Measurements from ENCODE around the gene POLN.

POLN gene

GRCh38 chr4:2059726-2060602 is 182.0 kb downstream of the POLN start:
- DNase-seq (ENCODE audit: low read depth in 2 of 2), result no peak

GRCh38 chr4:2059046-2059725 is 182.7 kb downstream of the POLN start, which contains the start of gene NAT8L:
Gene NAT8L, plus strand, starts transcription at chr4:2059327. Its CDS starts 185 bp downstream, at chr4:2059512.
- no peak for DNase-seq (ENCODE audit: low read depth in 2 of 2)

GRCh38 chr4:2058264-2059045 is 183.5 kb downstream of the POLN start:
- DNase-seq (ENCODE audit: low read depth in 2 of 2), result no peak

GRCh38 chr4:2057382-2058065 is 184.4 kb downstream of the POLN start:
- DNase-seq (ENCODE audit: low read depth in 2 of 2), result no peak

GRCh38 chr4:2054217-2054616 is 187.7 kb downstream of the POLN start:
- no peak for DNase-seq (ENCODE audit: low read depth in 2 of 2)

GRCh38 chr4:2051086-2051485 is 190.8 kb downstream of the POLN start:
- no peak for DNase-seq (ENCODE audit: low read depth in 2 of 2)

GRCh38 chr4:2049811-2050210 is 192.1 kb downstream of the POLN start:
- DNase-seq (ENCODE audit: low read depth in 2 of 2), result no peak

GRCh38 chr4:2049381-2049780 is 192.5 kb downstream of the POLN start:
- DNase-seq (ENCODE audit: low read depth in 2 of 2), result no peak

GRCh38 chr4:2048831-2049230 is 193.1 kb downstream of the POLN start:
- DNase-seq (ENCODE audit: low read depth in 2 of 2), result no peak

- DNase-seq (ENCODE audit: low read depth in 2 of 2), result no peak
These were observed 193.9 kb downstream of the POLN start for GRCh38 chr4:2047781-2048581.

- DNase-seq (ENCODE audit: low read depth in 2 of 2), result no peak
These were observed 194.8 kb downstream of the POLN start for GRCh38 chr4:2047031-2047660.

GRCh38 chr4:2046031-2046961 is 195.6 kb downstream of the POLN start:
- no peak for DNase-seq (ENCODE audit: low read depth in 2 of 2)

- no peak for DNase-seq (ENCODE audit: low read depth in 2 of 2)
These were observed 196.4 kb downstream of the POLN start for GRCh38 chr4:2045518-2045951.

- no peak for DNase-seq (ENCODE audit: low read depth in 2 of 2)
These were observed 197.1 kb downstream of the POLN start for GRCh38 chr4:2044542-2045517.

GRCh38 chr4:2044119-2044485 is 197.8 kb downstream of the POLN start:
- DNase-seq (ENCODE audit: low read depth in 2 of 2), result no peak

- DNase-seq (ENCODE audit: low read depth in 2 of 2), result no peak
These were observed 198.4 kb downstream of the POLN start for GRCh38 chr4:2043396-2044118.

GRCh38 chr4:2042947-2043395 is 198.9 kb downstream of the POLN start:
- no peak for DNase-seq (ENCODE audit: low read depth in 2 of 2)
